ENCODE measurements around the gene SND1. TPM values are rescaled to one million over a fixed set of nuclear protein-coding genes. Genes with fewer than 3 reads are reported as not detected.
A peak's percentile ranks its signal among the peaks of the same experiment; 100 is the strongest.
"Not testable (repeated sequence)": the region's sequence is repeated elsewhere in the genome, so short reads cannot be mapped to it uniquely, and the experiment has no call there.

Gene SND1
- total RNA-seq, 2 donors from 2014 or later = 146 to 155 TPM

- H3K27ac ChIP-seq = no peak overlapping the region
- intact Hi-C loops (cut with DNase I) = no loop called here
- peaks cover 14% of the 10 kb centered on the region for H3K4me1 ChIP-seq
- H3K4me3 ChIP-seq = no peak overlapping the region
- WGBS, 2 donors = 4 to 6% methylated on average over 22 to 59 of the region's 59 CpGs
- H3K27me3 ChIP-seq = no peaks in the 10 kb centered on the region
- DNase-seq (peak in 2 of 4 donors; percentile 15 to 23), ATAC-seq (peak; percentile 22)
- no peaks in the 10 kb centered on the region for H3K36me3 ChIP-seq (replicated peaks in 1 of 2; ENCODE audit: insufficient read depth in 1 of 2, low read depth in 2 of 2)
- no peaks in the 10 kb centered on the region for H3K9me3 ChIP-seq
- TF ChIP-seq, protein P1, sequence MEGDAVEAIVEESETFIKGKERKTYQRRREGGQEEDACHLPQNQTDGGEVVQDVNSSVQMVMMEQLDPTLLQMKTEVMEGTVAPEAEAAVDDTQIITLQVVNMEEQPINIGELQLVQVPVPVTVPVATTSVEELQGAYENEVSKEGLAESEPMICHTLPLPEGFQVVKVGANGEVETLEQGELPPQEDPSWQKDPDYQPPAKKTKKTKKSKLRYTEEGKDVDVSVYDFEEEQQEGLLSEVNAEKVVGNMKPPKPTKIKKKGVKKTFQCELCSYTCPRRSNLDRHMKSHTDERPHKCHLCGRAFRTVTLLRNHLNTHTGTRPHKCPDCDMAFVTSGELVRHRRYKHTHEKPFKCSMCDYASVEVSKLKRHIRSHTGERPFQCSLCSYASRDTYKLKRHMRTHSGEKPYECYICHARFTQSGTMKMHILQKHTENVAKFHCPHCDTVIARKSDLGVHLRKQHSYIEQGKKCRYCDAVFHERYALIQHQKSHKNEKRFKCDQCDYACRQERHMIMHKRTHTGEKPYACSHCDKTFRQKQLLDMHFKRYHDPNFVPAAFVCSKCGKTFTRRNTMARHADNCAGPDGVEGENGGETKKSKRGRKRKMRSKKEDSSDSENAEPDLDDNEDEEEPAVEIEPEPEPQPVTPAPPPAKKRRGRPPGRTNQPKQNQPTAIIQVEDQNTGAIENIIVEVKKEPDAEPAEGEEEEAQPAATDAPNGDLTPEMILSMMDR (IDR thresholded peaks at IDR 0.05) = no peak
- TF ChIP-seq POLR2A (IDR thresholded peaks at IDR 0.05) = no peak
These were observed 452.2 kb downstream of the SND1 start for GRCh38 chr7:128104108-128104742.

DNA sequence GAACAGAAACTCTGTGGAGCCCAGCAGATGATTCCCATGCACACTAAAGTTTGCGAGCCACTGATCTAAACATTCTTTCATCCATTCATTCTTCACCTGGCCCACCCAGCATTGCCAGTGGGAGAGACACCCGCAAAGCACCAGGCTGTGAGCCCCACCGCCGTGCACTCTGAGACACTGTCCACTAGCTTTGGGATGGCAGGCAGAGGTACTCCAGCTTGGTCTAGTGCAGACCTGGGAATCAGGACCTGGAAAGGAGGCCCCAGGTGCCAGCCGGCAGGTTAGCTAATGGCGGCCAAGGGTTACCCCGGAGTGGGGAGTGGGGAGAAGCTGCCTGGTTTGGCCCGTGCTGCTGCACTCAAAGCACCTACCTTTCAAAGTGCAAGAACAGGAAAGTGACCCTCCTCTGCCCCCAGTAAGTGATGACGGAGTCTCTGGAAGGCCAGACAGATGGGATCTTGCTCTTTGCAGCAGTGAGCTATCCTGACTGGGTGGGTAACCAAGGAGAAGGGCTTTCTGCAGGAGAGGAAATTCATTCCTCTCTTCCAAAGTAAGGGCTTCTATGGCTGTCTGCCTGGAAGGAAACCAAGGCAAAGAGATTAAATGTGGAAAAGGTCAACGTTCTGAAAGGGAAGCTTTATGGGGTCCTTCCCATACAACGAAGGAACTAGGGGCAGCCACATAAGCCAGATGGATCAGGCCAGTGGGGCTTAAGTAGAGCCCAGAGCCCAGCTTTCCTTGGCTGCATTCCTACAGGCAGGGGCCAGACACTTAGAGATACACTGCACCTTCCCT, 453.4 kb downstream of the SND1 start:
- Histone ChIP-seq H3K4me1 (peaks cover 14% of the 10 kb centered on the region), H3K4me3 (no peak overlapping the region), H3K9me3 (no peaks in the 10 kb centered on the region), H3K27me3 (no peaks in the 10 kb centered on the region), H3K27ac (no peak overlapping the region), H3K36me3 (replicated peaks in 1 of 2; ENCODE audit: insufficient read depth in 1 of 2, low read depth in 2 of 2) (no peaks in the 10 kb centered on the region)
- ATAC-seq (no peak), DNase-seq (no peak)
- WGBS, 2 donors = 71 to 76% methylated on average over 9 to 11 of the region's 11 CpGs
- intact Hi-C loops (cut with DNase I) = no loop called here
- no peak for TF ChIP-seq POLR2A (IDR thresholded peaks at IDR 0.05)
- TF ChIP-seq, protein P1 (IDR thresholded peaks at IDR 0.05) = no peak

DNA sequence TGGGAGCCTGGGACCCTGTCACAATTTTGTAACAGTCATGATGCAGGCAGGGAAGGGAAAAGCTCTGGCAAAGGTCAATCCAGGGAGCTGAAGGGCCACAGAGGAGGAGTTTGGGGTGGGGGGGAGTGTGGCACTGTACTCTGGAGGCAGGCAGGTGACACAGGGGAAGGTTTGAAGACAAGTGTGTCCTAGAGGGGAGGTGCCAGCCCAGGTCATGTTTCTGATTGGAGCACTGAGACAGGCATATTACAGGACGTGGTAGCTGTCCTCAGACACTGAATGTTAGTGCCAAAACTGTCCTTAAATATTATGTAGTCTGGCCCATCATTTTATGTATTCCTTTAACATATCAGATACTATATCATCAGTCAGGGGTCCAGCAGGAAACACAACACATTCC, 454.8 kb downstream of the SND1 start:
- WGBS, 2 donors = 29% methylated on average over 1 of the region's 1 CpG
- H3K4me1 ChIP-seq = peaks cover 14% of the 10 kb centered on the region
- no peaks in the 10 kb centered on the region for H3K9me3 ChIP-seq
- no peaks in the 10 kb centered on the region for H3K36me3 ChIP-seq (replicated peaks in 1 of 2; ENCODE audit: insufficient read depth in 1 of 2, low read depth in 2 of 2)
- no peak for ATAC-seq
- intact Hi-C loops (cut with DNase I) = no loop called here
- H3K4me3 ChIP-seq = no peak overlapping the region
- no peak overlapping the region for H3K27ac ChIP-seq
- DNase-seq = peak in 1 of 4 donors; percentile 6
- H3K27me3 ChIP-seq = no peaks in the 10 kb centered on the region
- no peak for TF ChIP-seq POLR2A (IDR thresholded peaks at IDR 0.05)

DNA sequence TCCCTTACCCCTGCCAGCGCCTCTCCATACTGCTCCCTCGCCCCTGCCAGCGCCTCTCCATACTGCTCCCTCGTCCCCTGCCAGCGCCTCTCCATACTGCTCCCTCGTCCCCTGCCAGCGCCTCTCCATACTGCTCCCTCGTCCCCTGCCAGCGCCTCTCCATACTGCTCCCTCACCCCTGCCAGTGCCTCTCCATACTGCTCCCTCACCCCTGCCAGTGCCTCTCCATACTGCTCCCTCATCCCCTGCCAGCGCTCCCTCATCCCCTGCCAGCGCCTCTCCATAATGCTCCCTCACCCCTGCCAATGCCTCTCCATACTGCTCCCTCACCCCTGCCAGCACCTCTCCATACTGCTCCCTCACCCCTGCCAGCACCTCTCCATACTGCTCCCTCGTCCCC, 455.5 kb downstream of the SND1 start:
- H3K27me3 ChIP-seq; ATAC-seq; intact Hi-C loops (cut with DNase I): not testable (repeated sequence)

DNA sequence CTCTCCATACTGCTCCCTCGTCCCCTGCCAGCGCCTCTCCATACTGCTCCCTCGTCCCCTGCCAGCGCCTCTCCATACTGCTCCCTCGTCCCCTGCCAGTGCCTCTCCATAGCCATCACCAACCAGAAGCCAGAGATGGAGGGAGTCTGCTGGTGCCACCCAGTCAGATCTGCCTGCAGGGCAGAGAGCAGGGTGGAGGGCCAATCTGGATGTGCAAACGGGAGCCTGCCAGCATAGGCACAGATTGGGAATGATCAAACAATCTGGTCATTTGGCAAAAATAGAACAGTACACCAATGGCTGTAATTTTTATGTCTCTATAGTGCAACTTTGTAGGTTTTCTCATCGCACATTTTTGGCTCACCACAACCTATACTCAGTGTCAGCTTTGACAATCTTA, 456.1 kb downstream of the SND1 start:
- Histone ChIP-seq H3K27ac (no peak overlapping the region), H3K27me3 (no peaks in the 10 kb centered on the region), H3K4me1 (peaks cover 14% of the 10 kb centered on the region), H3K9me3 (no peaks in the 10 kb centered on the region), H3K36me3 (replicated peaks in 1 of 2; ENCODE audit: insufficient read depth in 1 of 2, low read depth in 2 of 2) (no peaks in the 10 kb centered on the region), H3K4me3 (no peak overlapping the region)
- ATAC-seq (no peak), DNase-seq (no peak)
- TF ChIP-seq, protein P1 (IDR thresholded peaks at IDR 0.05) = no peak
- no peak for TF ChIP-seq POLR2A (IDR thresholded peaks at IDR 0.05)
- WGBS, 2 donors = 56 to 70% methylated on average over 4 to 7 of the region's 7 CpGs
- intact Hi-C loops (cut with DNase I) = no loop called here

More for the DNA sequence above, 455.5 kb downstream of the SND1 start:
- not testable (repeated sequence) for H3K4me3 ChIP-seq; H3K36me3 ChIP-seq (replicated peaks in 1 of 2; ENCODE audit: insufficient read depth in 1 of 2, low read depth in 2 of 2); H3K27ac ChIP-seq; DNase-seq; H3K9me3 ChIP-seq
- peaks cover 14% of the 10 kb centered on the region for H3K4me1 ChIP-seq
- 66 to 72% methylated on average over 8 to 12 of the region's 12 CpGs for WGBS, 2 donors

Data from body of pancreas (tissue), 4 donors.